HepG2 (cell line): Measurements from ENCODE around the gene CNR2. TPM values are rescaled to one million over a fixed set of nuclear protein-coding genes. Genes with fewer than 3 reads are reported as not detected.

Source experiments
- AKAP8 ChIP-seq: sonication (generic); formaldehyde crosslinking; IDR thresholded peaks from 2 replicates; pipeline ENCODE4 v1.5.1; 2020; ENCODE audit warnings: mild to moderate bottlenecking, missing genetic modification reagents
- IKZF1 ChIP-seq: fragments of 450-650 bp; IDR thresholded peaks from 2 replicates; pipeline ENCODE4 v1.7.1; 2016
- MEIS1 ChIP-seq: sonication (generic); formaldehyde crosslinking; IDR thresholded peaks from 2 replicates; pipeline ENCODE4 v1.9.0; 2021; ENCODE audit warnings: mild to moderate bottlenecking, missing genetic modification reagents, moderate library complexity, borderline replicate concordance
- RARG ChIP-seq: sonication (generic); formaldehyde crosslinking; IDR thresholded peaks from 2 replicates; pipeline ENCODE4 v1.4.0; 2020; ENCODE audit warnings: low read depth, mild to moderate bottlenecking, missing genetic modification reagents
- RFX5 ChIP-seq: IDR thresholded peaks from 2 replicates; pipeline ENCODE4 v1.6.1; 2011; ENCODE audit warnings: low read depth, low read length, improper control_type of control experiment
- ZNF329 ChIP-seq: sonication (generic); formaldehyde crosslinking; IDR thresholded peaks from 2 replicates; pipeline ENCODE4 v1.9.0; 2021; ENCODE audit warnings: low read depth, mild to moderate bottlenecking, missing genetic modification reagents
- ZNF674 ChIP-seq: sonication (generic); formaldehyde crosslinking; IDR thresholded peaks from 2 replicates; pipeline ENCODE4 v1.5.0; 2020; ENCODE audit warnings: low read depth, mild to moderate bottlenecking, missing genetic modification reagents
- ZSCAN30 ChIP-seq: sonication (generic); formaldehyde crosslinking; IDR thresholded peaks from 2 replicates; pipeline ENCODE4 v1.5.0; 2020; ENCODE audit warnings: mild to moderate bottlenecking, missing genetic modification reagents
- polyA plus RNA-seq, 8 experiments: library from polyadenylated mRNA; depleted of rRNA in 3 of 8; stranded (reverse) in 7 of 8; unstranded in 1 of 8; fragments of >200 nt; fragmentation: Illumina TruSeq in 4 of 8; extraction: Trizol in 4 of 8; gene quantifications; 2 replicates each; pipeline versions ENCODE4 v1.2.1 to v1.2.3, GENCODE V29; 2011 to 2016; ENCODE audit warnings: low read depth in 4 of 8, missing spikeins in 1 of 8, mixed read lengths in 1 of 8; ENCODE audit not compliant: insufficient read depth in 1 of 8
- total RNA-seq, 5 experiments: library from RNA; depleted of rRNA; stranded (reverse); fragments of >200 nt; fragmentation: Illumina TruSeq; extraction: Trizol; gene quantifications; 2 replicates each; pipeline ENCODE4 v1.2.3, GENCODE V29; 2016; ENCODE audit warnings: low read depth in 1 of 5
- TF ChIP-seq, protein P1 (sequence below): fragments of 450-650 bp; IDR thresholded peaks from 2 replicates; pipeline ENCODE4 v1.6.1; 2017; ENCODE audit warnings: mild to moderate bottlenecking
- TF ChIP-seq, protein P2 (sequence below): sonication (generic); formaldehyde crosslinking; IDR thresholded peaks from 2 replicates; pipeline ENCODE4 v1.8.1; 2023; ENCODE audit warnings: mild to moderate bottlenecking, moderate library complexity, missing genetic modification reagents
- TF ChIP-seq, protein P3 (sequence below), 2 experiments: sonication (generic) in 1 of 2; formaldehyde crosslinking in 1 of 2; IDR thresholded peaks; 2 replicates each; pipeline versions ENCODE4 v1.6.1 to v1.9.0; 2014 to 2022; ENCODE audit warnings: antibody characterized with exemption in 1 of 2, borderline replicate concordance in 1 of 2, inconsistent platforms in 1 of 2, low read depth in 1 of 2, missing genetic modification reagents in 1 of 2
- TF ChIP-seq, protein P4 (sequence below): sonication (generic); formaldehyde crosslinking; IDR thresholded peaks from 2 replicates; pipeline ENCODE4 v1.4.0; 2020; ENCODE audit warnings: missing genetic modification reagents

CNR2 gene
- total and polyA plus RNA-seq, 2 of the 13 experiments (the other 11 are each of a cell fraction or from before 2014, with no cell fraction given) = not detected

DNA sequence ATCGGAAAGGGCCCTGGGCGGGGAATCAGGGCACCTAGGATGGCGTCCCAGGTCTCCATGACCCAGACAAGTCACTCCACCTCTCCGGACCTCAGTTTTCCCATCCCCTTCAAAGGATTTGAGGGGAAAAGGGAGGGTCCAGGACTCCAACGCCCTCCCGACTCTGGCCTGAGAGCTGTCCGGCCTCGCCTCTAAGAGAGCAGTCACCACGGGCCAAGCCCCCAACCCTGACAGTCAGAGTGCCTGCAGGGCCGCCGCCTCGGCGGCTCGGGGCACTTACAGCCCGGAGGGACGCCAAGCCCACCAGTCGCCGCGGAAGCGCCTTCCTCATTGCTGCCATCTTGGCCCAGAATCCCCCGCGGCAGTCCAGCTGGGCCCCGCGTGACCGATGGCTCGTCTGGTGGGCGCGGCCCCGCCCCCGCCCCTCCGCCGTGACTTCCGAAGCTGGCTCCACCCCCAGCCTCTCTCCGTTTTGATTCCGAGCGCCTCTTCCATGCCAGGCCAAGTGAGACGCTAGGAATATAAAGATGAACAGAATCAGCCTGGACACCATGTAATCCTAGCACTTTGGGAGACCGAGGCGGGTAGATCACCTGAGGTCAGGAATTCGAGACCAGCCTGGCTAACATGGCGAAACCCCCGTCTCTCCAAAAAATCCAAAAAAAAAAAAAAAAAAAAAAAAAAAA is 87.9 kb downstream of the CNR2 start, which contains the start of gene HMGCL (continued):
- TF ChIP-seq, protein P1, sequence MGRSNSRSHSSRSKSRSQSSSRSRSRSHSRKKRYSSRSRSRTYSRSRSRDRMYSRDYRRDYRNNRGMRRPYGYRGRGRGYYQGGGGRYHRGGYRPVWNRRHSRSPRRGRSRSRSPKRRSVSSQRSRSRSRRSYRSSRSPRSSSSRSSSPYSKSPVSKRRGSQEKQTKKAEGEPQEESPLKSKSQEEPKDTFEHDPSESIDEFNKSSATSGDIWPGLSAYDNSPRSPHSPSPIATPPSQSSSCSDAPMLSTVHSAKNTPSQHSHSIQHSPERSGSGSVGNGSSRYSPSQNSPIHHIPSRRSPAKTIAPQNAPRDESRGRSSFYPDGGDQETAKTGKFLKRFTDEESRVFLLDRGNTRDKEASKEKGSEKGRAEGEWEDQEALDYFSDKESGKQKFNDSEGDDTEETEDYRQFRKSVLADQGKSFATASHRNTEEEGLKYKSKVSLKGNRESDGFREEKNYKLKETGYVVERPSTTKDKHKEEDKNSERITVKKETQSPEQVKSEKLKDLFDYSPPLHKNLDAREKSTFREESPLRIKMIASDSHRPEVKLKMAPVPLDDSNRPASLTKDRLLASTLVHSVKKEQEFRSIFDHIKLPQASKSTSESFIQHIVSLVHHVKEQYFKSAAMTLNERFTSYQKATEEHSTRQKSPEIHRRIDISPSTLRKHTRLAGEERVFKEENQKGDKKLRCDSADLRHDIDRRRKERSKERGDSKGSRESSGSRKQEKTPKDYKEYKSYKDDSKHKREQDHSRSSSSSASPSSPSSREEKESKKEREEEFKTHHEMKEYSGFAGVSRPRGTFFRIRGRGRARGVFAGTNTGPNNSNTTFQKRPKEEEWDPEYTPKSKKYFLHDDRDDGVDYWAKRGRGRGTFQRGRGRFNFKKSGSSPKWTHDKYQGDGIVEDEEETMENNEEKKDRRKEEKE = no peak
- TF ChIP-seq, protein P2, sequence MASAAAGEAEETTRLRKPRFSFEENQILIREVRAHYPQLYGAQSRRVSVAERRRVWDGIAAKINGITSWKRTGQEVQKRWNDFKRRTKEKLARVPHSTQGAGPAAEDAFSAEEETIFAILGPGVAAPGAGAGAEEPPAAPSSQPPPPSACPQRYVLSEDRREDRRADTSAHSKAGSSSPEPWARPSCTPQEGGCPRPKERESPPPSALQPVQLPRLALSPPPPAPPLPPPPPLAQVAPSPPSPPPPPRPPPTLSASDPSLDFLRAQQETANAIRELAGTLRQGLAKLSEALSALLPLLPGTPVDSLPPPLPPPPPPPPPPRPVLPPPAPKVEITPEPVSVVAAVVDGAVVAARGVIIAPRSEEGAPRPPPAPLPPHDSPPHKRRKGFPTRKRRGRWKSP (CRISPR knock-in tag) = peak; percentile 54; the same call in 1 of the 2 replicates
- TF ChIP-seq AKAP8 (CRISPR knock-in tag) (no peak), ZSCAN30 (CRISPR knock-in tag) (no peak), ZNF674 (CRISPR knock-in tag) (0 out of 2 replicates have a peak, but pooled peaks have one; percentile 78), ZNF329 (CRISPR knock-in tag) (peak; percentile 88), MEIS1 (CRISPR knock-in tag) (no peak), IKZF1 (no peak), RARG (no peak), RFX5 (no peak)
- TF ChIP-seq, protein P3, sequence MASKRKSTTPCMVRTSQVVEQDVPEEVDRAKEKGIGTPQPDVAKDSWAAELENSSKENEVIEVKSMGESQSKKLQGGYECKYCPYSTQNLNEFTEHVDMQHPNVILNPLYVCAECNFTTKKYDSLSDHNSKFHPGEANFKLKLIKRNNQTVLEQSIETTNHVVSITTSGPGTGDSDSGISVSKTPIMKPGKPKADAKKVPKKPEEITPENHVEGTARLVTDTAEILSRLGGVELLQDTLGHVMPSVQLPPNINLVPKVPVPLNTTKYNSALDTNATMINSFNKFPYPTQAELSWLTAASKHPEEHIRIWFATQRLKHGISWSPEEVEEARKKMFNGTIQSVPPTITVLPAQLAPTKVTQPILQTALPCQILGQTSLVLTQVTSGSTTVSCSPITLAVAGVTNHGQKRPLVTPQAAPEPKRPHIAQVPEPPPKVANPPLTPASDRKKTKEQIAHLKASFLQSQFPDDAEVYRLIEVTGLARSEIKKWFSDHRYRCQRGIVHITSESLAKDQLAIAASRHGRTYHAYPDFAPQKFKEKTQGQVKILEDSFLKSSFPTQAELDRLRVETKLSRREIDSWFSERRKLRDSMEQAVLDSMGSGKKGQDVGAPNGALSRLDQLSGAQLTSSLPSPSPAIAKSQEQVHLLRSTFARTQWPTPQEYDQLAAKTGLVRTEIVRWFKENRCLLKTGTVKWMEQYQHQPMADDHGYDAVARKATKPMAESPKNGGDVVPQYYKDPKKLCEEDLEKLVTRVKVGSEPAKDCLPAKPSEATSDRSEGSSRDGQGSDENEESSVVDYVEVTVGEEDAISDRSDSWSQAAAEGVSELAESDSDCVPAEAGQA (IDR thresholded peaks at IDR 0.05; ENCODE audit: low read depth) = peak; percentile 85
- TF ChIP-seq, protein P3 (CRISPR knock-in tag; IDR thresholded peaks at IDR 0.05; ENCODE audit: borderline replicate concordance) = 0 out of 2 replicates have a peak, but pooled peaks have one; percentile 44
- TF ChIP-seq, protein P4, sequence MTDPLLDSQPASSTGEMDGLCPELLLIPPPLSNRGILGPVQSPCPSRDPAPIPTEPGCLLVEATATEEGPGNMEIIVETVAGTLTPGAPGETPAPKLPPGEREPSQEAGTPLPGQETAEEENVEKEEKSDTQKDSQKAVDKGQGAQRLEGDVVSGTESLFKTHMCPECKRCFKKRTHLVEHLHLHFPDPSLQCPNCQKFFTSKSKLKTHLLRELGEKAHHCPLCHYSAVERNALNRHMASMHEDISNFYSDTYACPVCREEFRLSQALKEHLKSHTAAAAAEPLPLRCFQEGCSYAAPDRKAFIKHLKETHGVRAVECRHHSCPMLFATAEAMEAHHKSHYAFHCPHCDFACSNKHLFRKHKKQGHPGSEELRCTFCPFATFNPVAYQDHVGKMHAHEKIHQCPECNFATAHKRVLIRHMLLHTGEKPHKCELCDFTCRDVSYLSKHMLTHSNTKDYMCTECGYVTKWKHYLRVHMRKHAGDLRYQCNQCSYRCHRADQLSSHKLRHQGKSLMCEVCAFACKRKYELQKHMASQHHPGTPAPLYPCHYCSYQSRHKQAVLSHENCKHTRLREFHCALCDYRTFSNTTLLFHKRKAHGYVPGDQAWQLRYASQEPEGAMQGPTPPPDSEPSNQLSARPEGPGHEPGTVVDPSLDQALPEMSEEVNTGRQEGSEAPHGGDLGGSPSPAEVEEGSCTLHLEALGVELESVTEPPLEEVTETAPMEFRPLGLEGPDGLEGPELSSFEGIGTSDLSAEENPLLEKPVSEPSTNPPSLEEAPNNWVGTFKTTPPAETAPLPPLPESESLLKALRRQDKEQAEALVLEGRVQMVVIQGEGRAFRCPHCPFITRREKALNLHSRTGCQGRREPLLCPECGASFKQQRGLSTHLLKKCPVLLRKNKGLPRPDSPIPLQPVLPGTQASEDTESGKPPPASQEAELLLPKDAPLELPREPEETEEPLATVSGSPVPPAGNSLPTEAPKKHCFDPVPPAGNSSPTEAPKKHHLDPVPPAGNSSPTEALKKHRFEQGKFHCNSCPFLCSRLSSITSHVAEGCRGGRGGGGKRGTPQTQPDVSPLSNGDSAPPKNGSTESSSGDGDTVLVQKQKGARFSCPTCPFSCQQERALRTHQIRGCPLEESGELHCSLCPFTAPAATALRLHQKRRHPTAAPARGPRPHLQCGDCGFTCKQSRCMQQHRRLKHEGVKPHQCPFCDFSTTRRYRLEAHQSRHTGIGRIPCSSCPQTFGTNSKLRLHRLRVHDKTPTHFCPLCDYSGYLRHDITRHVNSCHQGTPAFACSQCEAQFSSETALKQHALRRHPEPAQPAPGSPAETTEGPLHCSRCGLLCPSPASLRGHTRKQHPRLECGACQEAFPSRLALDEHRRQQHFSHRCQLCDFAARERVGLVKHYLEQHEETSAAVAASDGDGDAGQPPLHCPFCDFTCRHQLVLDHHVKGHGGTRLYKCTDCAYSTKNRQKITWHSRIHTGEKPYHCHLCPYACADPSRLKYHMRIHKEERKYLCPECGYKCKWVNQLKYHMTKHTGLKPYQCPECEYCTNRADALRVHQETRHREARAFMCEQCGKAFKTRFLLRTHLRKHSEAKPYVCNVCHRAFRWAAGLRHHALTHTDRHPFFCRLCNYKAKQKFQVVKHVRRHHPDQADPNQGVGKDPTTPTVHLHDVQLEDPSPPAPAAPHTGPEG (CRISPR knock-in tag) = no peak; the same call in none of the 2 replicates
